ENCODE results near the gene NMNAT1.

DNA sequence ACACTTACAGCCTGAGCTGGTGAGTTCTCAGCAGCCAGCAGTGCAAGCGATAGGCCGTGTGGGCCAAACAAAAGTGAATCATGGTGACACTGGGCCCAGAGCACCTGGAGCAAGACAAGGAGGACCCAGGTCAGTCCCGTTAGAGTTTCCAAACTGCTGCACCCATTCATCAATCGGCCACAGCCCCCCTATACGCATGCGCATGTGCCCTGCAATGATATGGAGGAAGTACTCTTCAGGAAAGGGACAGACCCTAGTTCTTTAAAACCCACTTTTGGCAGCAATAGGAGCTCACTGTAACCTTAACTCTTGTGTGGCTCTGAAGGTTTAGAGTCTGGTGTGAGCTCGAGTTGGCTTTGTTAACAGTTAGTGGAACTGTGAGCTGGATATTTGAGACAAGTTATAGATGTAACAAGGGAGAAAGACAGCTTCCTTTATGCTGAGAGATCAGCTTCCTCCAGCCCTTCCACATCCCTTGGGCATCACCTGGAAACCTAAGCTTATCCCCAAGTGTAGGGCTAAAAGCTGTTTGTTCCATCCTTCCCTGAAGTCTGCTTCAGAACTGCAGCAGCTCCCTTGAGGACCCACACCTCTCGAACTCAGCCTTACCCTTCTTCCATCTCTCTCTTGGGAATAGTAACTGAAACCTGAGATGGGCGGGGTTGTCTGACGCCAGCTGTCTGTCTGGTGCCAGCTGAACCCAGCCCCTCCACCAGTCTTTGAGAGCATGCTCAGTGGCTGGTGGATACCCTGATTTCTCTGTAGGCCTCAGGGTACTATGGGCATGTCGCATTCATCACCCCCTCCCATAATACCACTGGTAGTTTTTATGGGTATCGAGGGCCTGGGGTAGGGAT lies 17.7 kb downstream of the NMNAT1 start:
- TF ChIP-seq, protein P1, sequence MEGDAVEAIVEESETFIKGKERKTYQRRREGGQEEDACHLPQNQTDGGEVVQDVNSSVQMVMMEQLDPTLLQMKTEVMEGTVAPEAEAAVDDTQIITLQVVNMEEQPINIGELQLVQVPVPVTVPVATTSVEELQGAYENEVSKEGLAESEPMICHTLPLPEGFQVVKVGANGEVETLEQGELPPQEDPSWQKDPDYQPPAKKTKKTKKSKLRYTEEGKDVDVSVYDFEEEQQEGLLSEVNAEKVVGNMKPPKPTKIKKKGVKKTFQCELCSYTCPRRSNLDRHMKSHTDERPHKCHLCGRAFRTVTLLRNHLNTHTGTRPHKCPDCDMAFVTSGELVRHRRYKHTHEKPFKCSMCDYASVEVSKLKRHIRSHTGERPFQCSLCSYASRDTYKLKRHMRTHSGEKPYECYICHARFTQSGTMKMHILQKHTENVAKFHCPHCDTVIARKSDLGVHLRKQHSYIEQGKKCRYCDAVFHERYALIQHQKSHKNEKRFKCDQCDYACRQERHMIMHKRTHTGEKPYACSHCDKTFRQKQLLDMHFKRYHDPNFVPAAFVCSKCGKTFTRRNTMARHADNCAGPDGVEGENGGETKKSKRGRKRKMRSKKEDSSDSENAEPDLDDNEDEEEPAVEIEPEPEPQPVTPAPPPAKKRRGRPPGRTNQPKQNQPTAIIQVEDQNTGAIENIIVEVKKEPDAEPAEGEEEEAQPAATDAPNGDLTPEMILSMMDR (IDR thresholded peaks at IDR 0.05), result no peak
- TF ChIP-seq, protein P2, sequence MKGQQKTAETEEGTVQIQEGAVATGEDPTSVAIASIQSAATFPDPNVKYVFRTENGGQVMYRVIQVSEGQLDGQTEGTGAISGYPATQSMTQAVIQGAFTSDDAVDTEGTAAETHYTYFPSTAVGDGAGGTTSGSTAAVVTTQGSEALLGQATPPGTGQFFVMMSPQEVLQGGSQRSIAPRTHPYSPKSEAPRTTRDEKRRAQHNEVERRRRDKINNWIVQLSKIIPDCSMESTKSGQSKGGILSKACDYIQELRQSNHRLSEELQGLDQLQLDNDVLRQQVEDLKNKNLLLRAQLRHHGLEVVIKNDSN (CRISPR knock-in tag; IDR thresholded peaks at IDR 0.05), result no peak
- TF ChIP-seq IRF2 (CRISPR knock-in tag; IDR thresholded peaks at IDR 0.05; ENCODE audit: borderline replicate concordance, low read depth) (no peak), KAT7 (CRISPR knock-in tag; IDR thresholded peaks at IDR 0.05; ENCODE audit: borderline replicate concordance) (no peak), TP53 (CRISPR knock-in tag; IDR thresholded peaks at IDR 0.05) (no peak), ZNF423 (CRISPR knock-in tag; IDR thresholded peaks at IDR 0.05) (no peak), ZNF263 (CRISPR knock-in tag; IDR thresholded peaks at IDR 0.05; ENCODE audit: low read depth) (no peak)
- TF ChIP-seq, protein P3, sequence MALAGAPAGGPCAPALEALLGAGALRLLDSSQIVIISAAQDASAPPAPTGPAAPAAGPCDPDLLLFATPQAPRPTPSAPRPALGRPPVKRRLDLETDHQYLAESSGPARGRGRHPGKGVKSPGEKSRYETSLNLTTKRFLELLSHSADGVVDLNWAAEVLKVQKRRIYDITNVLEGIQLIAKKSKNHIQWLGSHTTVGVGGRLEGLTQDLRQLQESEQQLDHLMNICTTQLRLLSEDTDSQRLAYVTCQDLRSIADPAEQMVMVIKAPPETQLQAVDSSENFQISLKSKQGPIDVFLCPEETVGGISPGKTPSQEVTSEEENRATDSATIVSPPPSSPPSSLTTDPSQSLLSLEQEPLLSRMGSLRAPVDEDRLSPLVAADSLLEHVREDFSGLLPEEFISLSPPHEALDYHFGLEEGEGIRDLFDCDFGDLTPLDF (CRISPR knock-in tag; IDR thresholded peaks at IDR 0.05), result no peak
- TF ChIP-seq, protein P4, sequence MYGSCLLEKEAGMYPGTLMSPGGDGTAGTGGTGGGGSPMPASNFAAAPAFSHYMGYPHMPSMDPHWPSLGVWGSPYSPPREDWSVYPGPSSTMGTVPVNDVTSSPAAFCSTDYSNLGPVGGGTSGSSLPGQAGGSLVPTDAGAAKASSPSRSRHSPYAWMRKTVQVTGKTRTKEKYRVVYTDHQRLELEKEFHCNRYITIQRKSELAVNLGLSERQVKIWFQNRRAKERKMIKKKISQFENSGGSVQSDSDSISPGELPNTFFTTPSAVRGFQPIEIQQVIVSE (CRISPR knock-in tag; IDR thresholded peaks at IDR 0.05; ENCODE audit: borderline replicate concordance), result no peak

All from WTC11 (cell line).